ENCODE measurements around the gene FNBP1. TPM values are rescaled to one million over a fixed set of nuclear protein-coding genes. Genes with fewer than 3 reads are reported as not detected.

FNBP1 gene
- total RNA-seq, 1 experiment from 2014 or later, result 53.6 TPM

DNA sequence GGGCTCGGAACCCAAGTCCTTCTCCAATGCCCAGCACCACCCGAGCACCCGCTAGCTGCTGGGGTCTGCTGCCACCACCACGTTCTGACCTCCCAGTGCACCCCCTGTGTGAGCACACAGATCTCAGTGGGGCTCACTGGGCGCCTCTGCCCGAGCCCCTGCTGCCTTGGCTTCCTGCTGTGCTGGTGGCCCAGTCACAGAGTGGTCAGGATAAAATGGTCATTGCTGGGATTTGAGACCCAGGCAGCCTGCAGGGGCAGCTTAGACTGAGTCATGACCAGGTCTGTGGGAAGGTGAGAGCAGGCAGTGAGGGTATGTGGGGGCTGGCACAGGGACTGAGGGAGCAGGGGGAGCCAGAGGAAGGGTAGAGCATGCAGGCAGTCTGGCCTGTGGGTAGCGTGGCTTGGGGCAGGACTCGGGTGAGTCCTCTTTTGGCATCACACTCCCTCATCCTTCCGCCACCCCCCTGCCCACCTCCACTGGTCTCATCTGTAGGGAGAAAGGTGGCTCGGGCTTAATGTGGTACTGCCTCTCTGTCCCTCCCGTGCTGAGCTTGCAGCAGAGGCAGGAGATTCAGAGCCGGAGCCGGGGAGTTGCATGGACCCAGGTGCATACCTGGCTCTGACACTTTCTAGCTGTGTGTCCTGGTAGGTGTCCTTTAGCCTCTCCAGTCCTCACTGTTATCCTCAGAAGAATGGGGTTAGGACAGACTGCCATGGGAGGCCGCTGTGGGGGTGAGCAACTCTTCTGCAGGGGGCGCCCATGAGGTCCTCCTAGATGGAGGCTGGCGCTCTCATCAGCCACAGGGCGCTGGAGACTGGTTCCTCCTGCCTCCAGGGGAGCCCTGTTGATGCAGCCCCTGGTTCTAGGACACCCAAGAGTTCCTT lies 175.6 kb downstream of the FNBP1 start:
- Histone ChIP-seq H3K9me3 (ENCODE audit: control insufficient read depth, insufficient read depth, low read depth, low read length) (no peaks in the 10 kb centered on the region), H3K4me3 (ENCODE audit: low read depth in 2 of 2, low read length in 2 of 2) (no peak overlapping the region), H3K27me3 (ENCODE audit: control insufficient read depth, insufficient read depth, low read length) (no peaks in the 10 kb centered on the region), H3K36me3 (ENCODE audit: control insufficient read depth, insufficient read depth, low read length) (no peaks in the 10 kb centered on the region), H3K27ac (ENCODE audit: low read length) (no peak overlapping the region), H3K4me1 (ENCODE audit: control insufficient read depth, insufficient read depth, low read length) (no peaks in the 10 kb centered on the region)
- ChIA-PET CTCF (no interaction called here), POLR2A (no interaction called here)
- ATAC-seq (no peak), DNase-seq (ENCODE audit: low read depth, low spot score) (no peak)
- in situ Hi-C loops (cut with HindIII; ENCODE audit: low pct_unique_long_range_greater_than_20kb, low sequenced_read_pairs) (no loop called here), intact Hi-C loops (cut with micrococcal nuclease; ENCODE audit: unreplicated experiment) (no loop called here)
- no TSS peak for BruUV-seq (replicated peaks)
- no peak for TF ChIP-seq SIN3A (IDR thresholded peaks at IDR 0.05; ENCODE audit: borderline replicate concordance, insufficient read depth, low read depth, low read length)
- TF ChIP-seq POLR2AphosphoS5 (IDR thresholded peaks at IDR 0.05; ENCODE audit: low read depth, low read length), result no peak
- no peak for TF ChIP-seq TCF7L2 (IDR thresholded peaks at IDR 0.05; ENCODE audit: low read depth, low read length)
- TF ChIP-seq, protein P1, sequence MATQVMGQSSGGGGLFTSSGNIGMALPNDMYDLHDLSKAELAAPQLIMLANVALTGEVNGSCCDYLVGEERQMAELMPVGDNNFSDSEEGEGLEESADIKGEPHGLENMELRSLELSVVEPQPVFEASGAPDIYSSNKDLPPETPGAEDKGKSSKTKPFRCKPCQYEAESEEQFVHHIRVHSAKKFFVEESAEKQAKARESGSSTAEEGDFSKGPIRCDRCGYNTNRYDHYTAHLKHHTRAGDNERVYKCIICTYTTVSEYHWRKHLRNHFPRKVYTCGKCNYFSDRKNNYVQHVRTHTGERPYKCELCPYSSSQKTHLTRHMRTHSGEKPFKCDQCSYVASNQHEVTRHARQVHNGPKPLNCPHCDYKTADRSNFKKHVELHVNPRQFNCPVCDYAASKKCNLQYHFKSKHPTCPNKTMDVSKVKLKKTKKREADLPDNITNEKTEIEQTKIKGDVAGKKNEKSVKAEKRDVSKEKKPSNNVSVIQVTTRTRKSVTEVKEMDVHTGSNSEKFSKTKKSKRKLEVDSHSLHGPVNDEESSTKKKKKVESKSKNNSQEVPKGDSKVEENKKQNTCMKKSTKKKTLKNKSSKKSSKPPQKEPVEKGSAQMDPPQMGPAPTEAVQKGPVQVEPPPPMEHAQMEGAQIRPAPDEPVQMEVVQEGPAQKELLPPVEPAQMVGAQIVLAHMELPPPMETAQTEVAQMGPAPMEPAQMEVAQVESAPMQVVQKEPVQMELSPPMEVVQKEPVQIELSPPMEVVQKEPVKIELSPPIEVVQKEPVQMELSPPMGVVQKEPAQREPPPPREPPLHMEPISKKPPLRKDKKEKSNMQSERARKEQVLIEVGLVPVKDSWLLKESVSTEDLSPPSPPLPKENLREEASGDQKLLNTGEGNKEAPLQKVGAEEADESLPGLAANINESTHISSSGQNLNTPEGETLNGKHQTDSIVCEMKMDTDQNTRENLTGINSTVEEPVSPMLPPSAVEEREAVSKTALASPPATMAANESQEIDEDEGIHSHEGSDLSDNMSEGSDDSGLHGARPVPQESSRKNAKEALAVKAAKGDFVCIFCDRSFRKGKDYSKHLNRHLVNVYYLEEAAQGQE (IDR thresholded peaks at IDR 0.05; ENCODE audit: insufficient read depth in 1 of 2, low read depth in 2 of 2, low read length in 1 of 2), result no peak
- TF ChIP-seq, protein P2, sequence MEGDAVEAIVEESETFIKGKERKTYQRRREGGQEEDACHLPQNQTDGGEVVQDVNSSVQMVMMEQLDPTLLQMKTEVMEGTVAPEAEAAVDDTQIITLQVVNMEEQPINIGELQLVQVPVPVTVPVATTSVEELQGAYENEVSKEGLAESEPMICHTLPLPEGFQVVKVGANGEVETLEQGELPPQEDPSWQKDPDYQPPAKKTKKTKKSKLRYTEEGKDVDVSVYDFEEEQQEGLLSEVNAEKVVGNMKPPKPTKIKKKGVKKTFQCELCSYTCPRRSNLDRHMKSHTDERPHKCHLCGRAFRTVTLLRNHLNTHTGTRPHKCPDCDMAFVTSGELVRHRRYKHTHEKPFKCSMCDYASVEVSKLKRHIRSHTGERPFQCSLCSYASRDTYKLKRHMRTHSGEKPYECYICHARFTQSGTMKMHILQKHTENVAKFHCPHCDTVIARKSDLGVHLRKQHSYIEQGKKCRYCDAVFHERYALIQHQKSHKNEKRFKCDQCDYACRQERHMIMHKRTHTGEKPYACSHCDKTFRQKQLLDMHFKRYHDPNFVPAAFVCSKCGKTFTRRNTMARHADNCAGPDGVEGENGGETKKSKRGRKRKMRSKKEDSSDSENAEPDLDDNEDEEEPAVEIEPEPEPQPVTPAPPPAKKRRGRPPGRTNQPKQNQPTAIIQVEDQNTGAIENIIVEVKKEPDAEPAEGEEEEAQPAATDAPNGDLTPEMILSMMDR (IDR thresholded peaks at IDR 0.05), result no peak

DNA sequence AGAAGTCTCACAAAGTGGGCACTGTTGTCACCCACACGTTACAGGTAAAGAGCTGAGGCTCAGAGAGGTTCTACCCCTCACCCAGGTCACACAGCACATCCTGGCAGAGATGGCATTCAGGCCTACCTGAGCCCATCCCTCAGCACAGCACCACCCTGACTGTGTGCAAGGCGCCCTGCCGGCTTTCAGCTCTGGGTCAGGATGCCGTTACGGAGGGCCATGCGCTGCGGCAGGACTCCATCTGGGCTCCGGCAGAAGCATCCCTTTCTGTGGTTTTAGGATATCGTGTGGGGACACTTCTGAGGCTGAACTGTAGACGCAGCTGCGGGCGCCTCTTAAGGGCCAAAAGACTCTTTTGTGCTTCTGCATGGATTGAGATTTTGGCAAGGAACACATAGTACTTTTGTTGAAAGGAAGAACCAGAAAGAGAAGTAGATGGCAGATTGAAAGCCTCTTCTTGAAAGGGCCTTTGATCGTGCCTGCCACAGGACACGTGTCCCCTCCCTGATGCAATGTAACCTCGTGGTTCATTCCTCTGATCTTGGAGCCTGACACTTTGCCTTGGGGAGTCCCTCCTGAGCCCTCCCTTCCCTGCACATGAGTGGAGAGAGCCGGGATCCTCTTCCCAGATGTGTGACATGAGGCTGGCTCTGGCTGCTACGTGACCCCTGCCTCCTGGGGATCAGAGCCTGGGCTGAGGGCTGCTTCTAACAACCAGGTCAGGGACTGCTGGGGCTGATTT lies 176.4 kb downstream of the FNBP1 start:
- in situ Hi-C loops (cut with HindIII; ENCODE audit: low pct_unique_long_range_greater_than_20kb, low sequenced_read_pairs), result no loop called here
- no TSS peak for BruUV-seq (replicated peaks)
- H3K27me3 ChIP-seq (ENCODE audit: control insufficient read depth, insufficient read depth, low read length), result no peaks in the 10 kb centered on the region
- ChIA-PET POLR2A (no interaction called here), CTCF (no interaction called here)
- H3K9me3 ChIP-seq (ENCODE audit: control insufficient read depth, insufficient read depth, low read depth, low read length), result no peaks in the 10 kb centered on the region
- TF ChIP-seq, protein P1 (IDR thresholded peaks at IDR 0.05; ENCODE audit: insufficient read depth in 1 of 2, low read depth in 2 of 2, low read length in 1 of 2), result no peak
- TF ChIP-seq POLR2AphosphoS5 (IDR thresholded peaks at IDR 0.05; ENCODE audit: low read depth, low read length) (no peak), TCF7L2 (IDR thresholded peaks at IDR 0.05; ENCODE audit: low read depth, low read length) (no peak), SIN3A (IDR thresholded peaks at IDR 0.05; ENCODE audit: borderline replicate concordance, insufficient read depth, low read depth, low read length) (no peak)
- TF ChIP-seq, protein P2 (IDR thresholded peaks at IDR 0.05), result no peak
- H3K4me1 ChIP-seq (ENCODE audit: control insufficient read depth, insufficient read depth, low read length), result no peaks in the 10 kb centered on the region
- DNase-seq (ENCODE audit: low read depth, low spot score) (no peak), ATAC-seq (no peak)
- H3K4me3 ChIP-seq (ENCODE audit: low read depth in 2 of 2, low read length in 2 of 2), result no peak overlapping the region
- intact Hi-C loops (cut with micrococcal nuclease; ENCODE audit: unreplicated experiment), result no loop called here
- H3K36me3 ChIP-seq (ENCODE audit: control insufficient read depth, insufficient read depth, low read length), result no peaks in the 10 kb centered on the region
- no peak overlapping the region for H3K27ac ChIP-seq (ENCODE audit: low read length)
